ENCODE data around the gene C1orf50.

GRCh38 chr1:42748461-42749410, 18.3 kb upstream of the C1orf50 start:
- no peak for TF ChIP-seq CTCF (IDR thresholded peaks at IDR 0.05)
- no peak for TF ChIP-seq POLR2AphosphoS5 (IDR thresholded peaks at IDR 0.05)

All from sigmoid colon (tissue), 4 donors.